Measurements from ENCODE around the gene PIGH. TPM values are rescaled to one million over a fixed set of nuclear protein-coding genes. Genes with fewer than 3 reads are reported as not detected.

The PIGH gene
- total and polyA plus RNA-seq, 2 of the 13 experiments (the other 11 are each of a cell fraction or from before 2014, with no cell fraction given): 30.0 to 43.5 TPM

DNA sequence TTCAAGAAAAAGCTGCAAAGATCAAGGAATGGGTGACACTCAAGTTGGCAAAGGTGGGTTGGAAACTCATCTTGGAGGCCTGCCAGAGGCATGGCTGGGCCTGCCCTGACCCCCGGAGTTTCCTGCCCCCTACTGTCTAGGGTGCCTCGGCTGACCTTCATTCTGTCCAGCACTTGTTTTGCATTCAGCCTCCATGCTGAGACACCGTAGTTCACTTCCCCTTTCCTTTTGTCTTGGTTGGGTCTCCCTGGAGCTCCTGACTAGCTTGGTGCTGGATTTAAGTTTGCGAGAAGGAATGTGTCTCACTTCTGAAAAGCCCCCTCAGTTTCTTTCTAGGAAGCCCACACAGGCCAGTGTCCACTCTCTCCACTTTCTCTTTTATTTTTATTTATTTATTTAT is 40.4 kb downstream of the PIGH start:
- no peak for DNase-seq (ENCODE audit: low spot score)
- no peak overlapping the region for H3K9ac ChIP-seq (ENCODE audit: insufficient read depth, low read depth, low read length)
- no peak overlapping the region for H3K27ac ChIP-seq (ENCODE audit: extremely low read length, insufficient read depth, low read length)
- no peak overlapping the region for H3K4me3 ChIP-seq (replicated peaks in 1 of 3; ENCODE audit: insufficient read depth in 1 of 3, low read depth in 2 of 3, low read length in 3 of 3)
- no TSS peak for BruUV-seq (replicated peaks)
- no peaks in the 10 kb centered on the region for H4K20me1 ChIP-seq (ENCODE audit: insufficient read depth, low read length)
- in situ Hi-C loops (cut with HindIII; ENCODE audit: extremely low pct_ligation_motif_present, low pct_unique_long_range_greater_than_20kb): no loop called here
- H3K79me2 ChIP-seq (ENCODE audit: insufficient read depth, low read length): no peaks in the 10 kb centered on the region
- WGBS (ENCODE audit: low lambda C conversion rate): 100% methylated on average over 2 of the region's 4 CpGs
- H3K4me1 ChIP-seq (ENCODE audit: insufficient read depth, low read length): peaks cover 13% of the 10 kb centered on the region
- ChIA-PET CTCF (ENCODE audit: low intra/inter-chr PET ratio, low total read pairs) (no interaction called here), POLR2A (no interaction called here)
- intact Hi-C loops (cut with micrococcal nuclease; ENCODE audit: unreplicated experiment): no loop called here
- no peak for TF ChIP-seq ZNF552 (CRISPR knock-in tag; IDR thresholded peaks at IDR 0.05; ENCODE audit: borderline replicate concordance)
- no peak for TF ChIP-seq FOXC1 (CRISPR knock-in tag; IDR thresholded peaks at IDR 0.05; ENCODE audit: borderline replicate concordance)
- no peak for TF ChIP-seq EEA1 (CRISPR knock-in tag; IDR thresholded peaks at IDR 0.05; ENCODE audit: borderline replicate concordance)
- no peak for TF ChIP-seq ZNF781 (CRISPR knock-in tag; IDR thresholded peaks at IDR 0.05; ENCODE audit: borderline replicate concordance, not compliant biosample characterization)
- no peak for TF ChIP-seq SMAD1 (CRISPR knock-in tag; IDR thresholded peaks at IDR 0.05; ENCODE audit: borderline replicate concordance, low read depth)
- H3K27me3 ChIP-seq (ENCODE audit: control insufficient read depth in 1 of 2, insufficient read depth in 2 of 2, low read length in 2 of 2): no peaks in the 10 kb centered on the region
- ATAC-seq: no peak
- FAIRE-seq: no peak
- peaks cover 1 to 16% of the 10 kb centered on the region in 2 experiments; a peak in 2 of 5 replicates for H3K36me3 ChIP-seq (replicated peaks in 1 of 2; ENCODE audit: control insufficient read depth in 1 of 2, insufficient read depth in 2 of 2, low read length in 2 of 2)
- H3K4me2 ChIP-seq (ENCODE audit: low read depth, low read length): no peak overlapping the region
- no peak overlapping the region for H2AFZ ChIP-seq (ENCODE audit: low read length)
- no peaks in the 10 kb centered on the region for H3K9me3 ChIP-seq (ENCODE audit: low read length)

DNA sequence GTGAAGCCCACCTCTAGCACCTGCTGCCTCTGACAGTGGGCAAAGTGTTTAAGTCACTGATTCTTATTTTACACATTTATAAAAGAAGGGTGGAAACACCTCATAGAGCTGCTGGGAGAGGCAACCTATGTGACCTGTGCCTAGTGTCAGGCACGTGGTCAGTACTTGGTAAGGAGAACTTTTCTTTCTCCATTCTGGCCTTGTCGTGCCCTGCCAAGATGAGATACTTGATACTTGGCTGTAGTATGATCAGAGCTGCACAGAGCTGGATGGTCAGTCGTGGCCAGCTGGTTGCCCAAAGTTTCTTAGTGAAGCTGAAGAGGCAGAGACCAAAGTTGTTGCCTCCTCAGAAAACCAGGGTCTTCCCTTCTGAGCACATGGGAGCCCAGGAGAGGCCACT is 42.4 kb downstream of the PIGH start:
- Histone ChIP-seq H3K36me3 (replicated peaks in 1 of 2; ENCODE audit: control insufficient read depth in 1 of 2, insufficient read depth in 2 of 2, low read length in 2 of 2) (peaks cover 1 to 15% of the 10 kb centered on the region in 2 experiments; a peak in 2 of 5 replicates), H3K27me3 (ENCODE audit: control insufficient read depth in 1 of 2, insufficient read depth in 2 of 2, low read length in 2 of 2) (no peaks in the 10 kb centered on the region), H3K27ac (ENCODE audit: extremely low read length, insufficient read depth, low read length) (no peak overlapping the region), H3K79me2 (ENCODE audit: insufficient read depth, low read length) (no peaks in the 10 kb centered on the region), H3K4me3 (replicated peaks in 1 of 3; ENCODE audit: insufficient read depth in 1 of 3, low read depth in 2 of 3, low read length in 3 of 3) (no peak overlapping the region), H3K9ac (ENCODE audit: insufficient read depth, low read depth, low read length) (no peak overlapping the region), H4K20me1 (ENCODE audit: insufficient read depth, low read length) (no peaks in the 10 kb centered on the region), H2AFZ (ENCODE audit: low read length) (no peak overlapping the region), H3K4me1 (ENCODE audit: insufficient read depth, low read length) (peaks cover 13% of the 10 kb centered on the region), H3K9me3 (ENCODE audit: low read length) (no peaks in the 10 kb centered on the region), H3K4me2 (ENCODE audit: low read depth, low read length) (no peak overlapping the region)
- intact Hi-C loops (cut with micrococcal nuclease; ENCODE audit: unreplicated experiment) (no loop called here), in situ Hi-C loops (cut with HindIII; ENCODE audit: extremely low pct_ligation_motif_present, low pct_unique_long_range_greater_than_20kb) (no loop called here)
- ChIA-PET CTCF (ENCODE audit: low intra/inter-chr PET ratio, low total read pairs) (no interaction called here), POLR2A (interaction anchor here (1.1 to 1.3 kb wide), 3 partner anchors 14 to 26 kb away, joined by 3 to 6 read pairs (median 4); partner anchors contain the start of gene PLEKHH1)
- FAIRE-seq (no peak), ATAC-seq (no peak), DNase-seq (ENCODE audit: low spot score) (no peak)
- 97% methylated on average over 3 of the region's 3 CpGs for whole genome bisulfite sequencing (ENCODE audit: low lambda C conversion rate)
- BruUV-seq (replicated peaks): no TSS peak
- no peak for TF ChIP-seq AKAP8 (CRISPR knock-in tag; IDR thresholded peaks at IDR 0.05)
- TF ChIP-seq EZH2 (conservative IDR thresholded peaks at IDR 0.05; ENCODE audit: low read depth, low read length): no peak
- TF ChIP-seq, protein P1, sequence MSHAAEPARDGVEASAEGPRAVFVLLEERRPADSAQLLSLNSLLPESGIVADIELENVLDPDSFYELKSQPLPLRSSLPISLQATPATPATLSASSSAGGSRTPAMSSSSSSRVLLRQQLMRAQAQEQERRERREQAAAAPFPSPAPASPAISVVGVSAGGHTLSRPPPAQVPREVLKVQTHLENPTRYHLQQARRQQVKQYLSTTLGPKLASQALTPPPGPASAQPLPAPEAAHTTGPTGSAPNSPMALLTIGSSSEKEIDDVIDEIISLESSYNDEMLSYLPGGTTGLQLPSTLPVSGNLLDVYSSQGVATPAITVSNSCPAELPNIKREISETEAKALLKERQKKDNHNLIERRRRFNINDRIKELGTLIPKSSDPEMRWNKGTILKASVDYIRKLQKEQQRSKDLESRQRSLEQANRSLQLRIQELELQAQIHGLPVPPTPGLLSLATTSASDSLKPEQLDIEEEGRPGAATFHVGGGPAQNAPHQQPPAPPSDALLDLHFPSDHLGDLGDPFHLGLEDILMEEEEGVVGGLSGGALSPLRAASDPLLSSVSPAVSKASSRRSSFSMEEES (CRISPR knock-in tag; IDR thresholded peaks at IDR 0.05): no peak
- TF ChIP-seq HOXA9 (CRISPR knock-in tag; IDR thresholded peaks at IDR 0.05; ENCODE audit: borderline replicate concordance): no peak
- TF ChIP-seq, protein P2, sequence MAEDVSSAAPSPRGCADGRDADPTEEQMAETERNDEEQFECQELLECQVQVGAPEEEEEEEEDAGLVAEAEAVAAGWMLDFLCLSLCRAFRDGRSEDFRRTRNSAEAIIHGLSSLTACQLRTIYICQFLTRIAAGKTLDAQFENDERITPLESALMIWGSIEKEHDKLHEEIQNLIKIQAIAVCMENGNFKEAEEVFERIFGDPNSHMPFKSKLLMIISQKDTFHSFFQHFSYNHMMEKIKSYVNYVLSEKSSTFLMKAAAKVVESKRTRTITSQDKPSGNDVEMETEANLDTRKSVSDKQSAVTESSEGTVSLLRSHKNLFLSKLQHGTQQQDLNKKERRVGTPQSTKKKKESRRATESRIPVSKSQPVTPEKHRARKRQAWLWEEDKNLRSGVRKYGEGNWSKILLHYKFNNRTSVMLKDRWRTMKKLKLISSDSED (CRISPR knock-in tag; IDR thresholded peaks at IDR 0.05): no peak
- TF ChIP-seq KDM4B (CRISPR knock-in tag; IDR thresholded peaks at IDR 0.05): no peak
- TF ChIP-seq ZNF292 (CRISPR knock-in tag; IDR thresholded peaks at IDR 0.05; ENCODE audit: borderline replicate concordance, low read depth): no peak
- TF ChIP-seq GTF2F1 (IDR thresholded peaks at IDR 0.05; ENCODE audit: low read length): no peak
- TF ChIP-seq, protein P3, sequence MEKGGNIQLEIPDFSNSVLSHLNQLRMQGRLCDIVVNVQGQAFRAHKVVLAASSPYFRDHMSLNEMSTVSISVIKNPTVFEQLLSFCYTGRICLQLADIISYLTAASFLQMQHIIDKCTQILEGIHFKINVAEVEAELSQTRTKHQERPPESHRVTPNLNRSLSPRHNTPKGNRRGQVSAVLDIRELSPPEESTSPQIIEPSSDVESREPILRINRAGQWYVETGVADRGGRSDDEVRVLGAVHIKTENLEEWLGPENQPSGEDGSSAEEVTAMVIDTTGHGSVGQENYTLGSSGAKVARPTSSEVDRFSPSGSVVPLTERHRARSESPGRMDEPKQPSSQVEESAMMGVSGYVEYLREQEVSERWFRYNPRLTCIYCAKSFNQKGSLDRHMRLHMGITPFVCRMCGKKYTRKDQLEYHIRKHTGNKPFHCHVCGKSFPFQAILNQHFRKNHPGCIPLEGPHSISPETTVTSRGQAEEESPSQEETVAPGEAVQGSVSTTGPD (CRISPR knock-in tag; IDR thresholded peaks at IDR 0.05): no peak
- no peak for TF ChIP-seq IKZF4 (CRISPR knock-in tag; IDR thresholded peaks at IDR 0.05; ENCODE audit: borderline replicate concordance, low read depth, not compliant biosample characterization)

Measured in HepG2 (cell line).